CD4-positive, alpha-beta T cell (primary cell): ENCODE measurements around the gene DOK3. TPM values are rescaled to one million over a fixed set of nuclear protein-coding genes. Genes with fewer than 3 reads are reported as not detected.

Experiments
- ATAC-seq: fragments of 200-7000 bp; cut with Tn5 transposase; one replicate; pipeline ENCODE4 v1.10.0; 2022; ENCODE audit warnings: mild to moderate bottlenecking; ENCODE audit not compliant: poor library complexity
- CTCF ChIA-PET: fragments of 350-600 bp; sonication (Branson Sonifier 250); formaldehyde crosslinking; loops from one replicate; lab custom pipeline; 2021; ENCODE audit warnings: antibody characterized with exemption, inconsistent platforms; lab: Charles Lee
- POLR2A ChIA-PET: fragments of 350-600 bp; sonication (Branson Sonifier 250); formaldehyde crosslinking; loops from one replicate; lab custom pipeline; 2021; ENCODE audit warnings: antibody characterized with exemption, inconsistent platforms; lab: Charles Lee
- DNase-seq, 14 experiments: peaks; one replicate each; pipeline ENCODE4 v3.0.0-alpha.2; 2013 to 2020; ENCODE audit warnings: mixed read lengths in 2 of 14
- H3K27ac ChIP-seq, 2 donors: one replicate each; pipeline versions ENCODE4 v1.5.1 to v1.7.0; 2013; ENCODE audit warnings: low read length in 2 of 2, low read depth in 1 of 2, mild to moderate bottlenecking in 1 of 2
- H3K27me3 ChIP-seq, 2 experiments: 1 replicate in 1 of 2; 2 replicates in 1 of 2; pipeline versions ENCODE4 v1.6.1 to v1.7.0; 2013; ENCODE audit warnings: low read length in 2 of 2, control low read depth in 1 of 2, mild to moderate bottlenecking in 1 of 2, moderate library complexity in 1 of 2; ENCODE audit not compliant: insufficient read depth in 2 of 2, control insufficient read depth in 1 of 2
- H3K36me3 ChIP-seq: one replicate; pipeline ENCODE4 v1.6.1; 2013; ENCODE audit warnings: low read length, control low read depth; ENCODE audit not compliant: insufficient read depth
- H3K4me1 ChIP-seq: one replicate; pipeline ENCODE4 v1.6.1; 2013; ENCODE audit warnings: low read length, control low read depth; ENCODE audit not compliant: insufficient read depth
- H3K4me3 ChIP-seq: one replicate; pipeline ENCODE4 v1.5.1; 2013; ENCODE audit warnings: mild to moderate bottlenecking, low read length, moderate library complexity
- H3K9me3 ChIP-seq, 2 experiments: 1 replicate in 1 of 2; 2 replicates in 1 of 2; pipeline versions ENCODE4 v1.6.1 to v1.7.0; 2013; ENCODE audit warnings: low read length in 2 of 2, mild to moderate bottlenecking in 2 of 2, control low read depth in 1 of 2, moderate library complexity in 1 of 2; ENCODE audit not compliant: control insufficient read depth in 1 of 2, insufficient read depth in 1 of 2
- H3K27ac Mint-ChIP-seq: one replicate; pipeline ENCODE4 v1.8.0; 2020; ENCODE audit warnings: mixed read lengths
- H3K27me3 Mint-ChIP-seq: one replicate; pipeline ENCODE4 v1.8.0; 2021; ENCODE audit warnings: mixed read lengths
- H3K36me3 Mint-ChIP-seq: one replicate; pipeline ENCODE4 v1.8.0; 2021; ENCODE audit warnings: low read depth, mixed read lengths
- H3K4me1 Mint-ChIP-seq: one replicate; pipeline ENCODE4 v1.8.0; 2021; ENCODE audit warnings: low read depth, mixed read lengths
- H3K4me3 Mint-ChIP-seq: one replicate; pipeline ENCODE4 v1.8.0; 2020; ENCODE audit warnings: mild to moderate bottlenecking, mixed read lengths
- H3K9me3 Mint-ChIP-seq: one replicate; pipeline ENCODE4 v1.8.0; 2020; ENCODE audit warnings: mixed read lengths
- CTCF ChIP-seq: fragments of 200-600 bp; IDR thresholded peaks from one replicate; pipeline ENCODE4 v1.8.0; 2022; ENCODE audit warnings: antibody characterized with exemption, mild to moderate bottlenecking
- intact Hi-C, 2 experiments: fragments of 100-400 bp; cut with DNase I in 1 of 2; cut with micrococcal nuclease in 1 of 2; formaldehyde crosslinking; loops; one replicate each; pipeline versions ENCODE4 v1.15.1 to v1.9.0; 2023 to 2025; cut with DNase I, micrococcal nuclease
- total RNA-seq, 174 experiments: library from RNA in 2 of 174; stranded (reverse) in 2 of 174; gene quantifications; one replicate each; pipeline ENCODE4 v1.2.3 and lab custom pipeline; 2021 to 2026

The DOK3 gene
- total RNA-seq, 2 experiments from 2014 or later = 1.3 to 1.4 TPM

DNA sequence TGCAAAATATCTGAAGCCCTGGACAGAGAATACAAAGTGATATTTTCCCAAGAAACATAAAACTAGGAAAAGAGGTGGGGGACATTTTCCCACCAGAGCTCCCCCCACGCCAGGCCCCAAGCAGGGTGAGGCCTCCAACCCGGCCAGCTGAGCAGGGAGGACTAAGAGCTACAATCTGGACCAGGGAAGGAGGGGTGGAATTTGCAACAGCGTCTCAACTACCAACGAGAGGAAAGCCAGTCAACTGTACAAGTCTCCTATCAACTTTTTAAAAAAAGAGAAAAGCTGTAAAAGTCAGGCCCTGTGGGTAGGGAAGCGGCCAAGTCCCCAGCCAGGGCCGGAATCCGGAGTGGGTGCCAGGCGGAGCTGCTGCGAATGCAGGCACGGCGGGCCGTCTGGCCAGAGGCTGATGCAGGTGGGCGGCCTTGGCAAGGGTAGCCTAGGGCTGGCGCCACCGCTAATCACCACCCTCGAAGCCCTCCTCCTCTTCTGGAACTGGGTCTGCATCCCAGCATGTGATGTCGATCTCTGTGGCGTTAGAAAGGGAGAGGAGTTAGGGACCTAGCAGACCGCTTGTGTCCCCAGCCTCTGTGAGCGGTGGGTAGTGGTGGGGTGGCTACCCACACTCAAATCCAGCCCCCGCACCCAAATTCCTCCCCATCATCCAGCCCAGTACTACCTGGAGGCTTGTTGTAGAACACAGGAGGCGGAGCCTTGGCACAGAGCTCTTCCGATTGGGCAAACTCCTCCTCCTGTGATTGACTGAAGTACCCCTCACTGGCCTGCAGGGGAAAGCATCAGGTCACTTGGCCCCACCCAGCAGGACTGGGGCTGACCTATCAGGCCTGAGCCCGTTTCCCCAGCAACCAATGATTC lies 52.4 kb downstream of the DOK3 start:
- peaks cover 8% of the 10 kb centered on the region for H3K36me3 Mint-ChIP-seq
- no peak for TF ChIP-seq CTCF
- ATAC-seq = peak; percentile 12
- intact Hi-C loops = loop anchor here (1.0 to 5.0 kb wide), 7 partner anchors 40 to 146 kb away; partner anchors contain the start of genes MXD3 (in 1 of the 2) and PDLIM7 (in 1 of the 2)
- no peaks in the 10 kb centered on the region for H3K27me3 ChIP-seq
- H3K27ac ChIP-seq = no peak overlapping the region
- H3K27ac Mint-ChIP-seq = peak overlapping the region; percentile 70
- DNase-seq = peak in 6 of 14 experiments; percentile 28 to 91 (median 50)
- peak overlapping the region; percentile 85 for H3K4me3 Mint-ChIP-seq
- CTCF ChIA-PET = interaction anchor here (0.8 to 16.6 kb wide), 11 partner anchors 8 to 148 kb away, joined by 3 to 352 read pairs (median 4); partner anchors contain the start of genes F12, GRK6, PDLIM7 and PFN3
- H3K27me3 Mint-ChIP-seq = no peaks in the 10 kb centered on the region
- POLR2A ChIA-PET = interaction anchor here (1.0 to 6.0 kb wide), 5 partner anchors 28 to 67 kb away, joined by 3 to 204 read pairs (median 4); partner anchors contain the start of genes GRK6 and PDLIM7
- H3K36me3 ChIP-seq = no peaks in the 10 kb centered on the region
- H3K4me1 ChIP-seq = peaks cover 52% of the 10 kb centered on the region
- no peaks in the 10 kb centered on the region for H3K9me3 Mint-ChIP-seq
- no peaks in the 10 kb centered on the region for H3K9me3 ChIP-seq
- no peak overlapping the region for H3K4me3 ChIP-seq
- H3K4me1 Mint-ChIP-seq = peaks cover 30% of the 10 kb centered on the region

DNA sequence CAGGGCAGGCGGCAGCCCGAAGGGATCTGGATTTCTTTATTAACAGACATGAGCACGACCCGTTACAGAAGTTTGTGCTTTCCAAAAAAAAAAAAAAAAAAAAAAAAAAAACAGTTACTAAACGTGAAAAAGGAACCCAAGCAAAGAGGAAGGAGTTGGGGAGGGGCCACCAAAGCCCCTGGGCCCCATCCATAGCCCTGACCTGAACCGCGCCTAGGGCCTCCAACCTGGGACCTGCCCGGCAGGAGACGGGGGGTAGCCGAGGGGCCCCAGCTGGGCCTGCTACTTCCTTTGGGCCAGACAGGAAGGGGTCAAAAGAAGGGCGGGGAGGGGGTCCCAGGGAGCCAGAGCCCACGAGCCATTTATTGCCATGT lies 53.0 kb downstream of the DOK3 start:
- Histone ChIP-seq H3K4me1 (peaks cover 50% of the 10 kb centered on the region), H3K9me3 (no peaks in the 10 kb centered on the region), H3K4me3 (no peak overlapping the region), H3K27me3 (no peaks in the 10 kb centered on the region), H3K36me3 (no peaks in the 10 kb centered on the region), H3K27ac (no peak overlapping the region)
- ChIA-PET CTCF (interaction anchor here (1.0 to 16.6 kb wide), 7 partner anchors 9 to 65 kb away, joined by 3 to 352 read pairs (median 4); partner anchors contain the start of genes F12, GRK6, PDLIM7 and PFN3), POLR2A (interaction anchor here (1.0 to 6.0 kb wide), 5 partner anchors 27 to 67 kb away, joined by 4 to 204 read pairs (median 12); partner anchors contain the start of genes GRK6 and PDLIM7)
- Mint-ChIP-seq H3K36me3 (peaks cover 8% of the 10 kb centered on the region), H3K9me3 (no peaks in the 10 kb centered on the region), H3K4me3 (peak overlapping the region; percentile 91), H3K4me1 (peaks cover 36% of the 10 kb centered on the region), H3K27ac (peak overlapping the region; percentile 93), H3K27me3 (no peaks in the 10 kb centered on the region)
- DNase-seq (no peak), ATAC-seq (no peak)
- peak; percentile 49 for TF ChIP-seq CTCF
- intact Hi-C loops = loop anchor here (1.0 to 5.0 kb wide), 6 partner anchors 40 to 146 kb away; partner anchors contain the start of genes MXD3 (in 1 of the 2) and PDLIM7 (in 1 of the 2)
